Spleen (tissue), 11 donors: Measurements from ENCODE around the gene ATAD1. TPM values are rescaled to one million over a fixed set of nuclear protein-coding genes. Genes with fewer than 3 reads are reported as not detected.
"Not testable (repeated sequence)": the region's sequence is repeated elsewhere in the genome, so short reads cannot be mapped to it uniquely, and the experiment has no call there.

ENCODE experiments used
- DNase-seq: peaks from one replicate; pipeline ENCODE4 v3.0.0-alpha.2; 2020
- H3K27ac ChIP-seq, 8 donors: fragments of 200-600 bp; sonication (generic) in 7 of 8; 1 replicate in 4 of 8; 2 replicates in 4 of 8; pipeline versions ENCODE4 v1.5.0 to v1.8.0; 2016 to 2021; ENCODE audit warnings: inconsistent platforms in 4 of 8, mild to moderate bottlenecking in 4 of 8, moderate library complexity in 1 of 8
- H3K27me3 ChIP-seq, 7 donors: fragments of 200-600 bp; sonication (generic) in 6 of 7; replicated peaks in 1 of 7; 1 replicate in 4 of 7; 2 replicates in 3 of 7; pipeline versions ENCODE4 v1.5.0 to v1.8.0; 2016 to 2021; ENCODE audit warnings: inconsistent platforms in 3 of 7, mild to moderate bottlenecking in 1 of 7
- H3K36me3 ChIP-seq, 6 donors: fragments of 200-600 bp; sonication (generic) in 5 of 6; 1 replicate in 4 of 6; 2 replicates in 2 of 6; pipeline versions ENCODE4 v1.5.0 to v1.8.0; 2016 to 2021; ENCODE audit warnings: inconsistent platforms in 2 of 6
- H3K4me1 ChIP-seq, 6 donors: fragments of 200-600 bp; sonication (generic) in 5 of 6; 1 replicate in 3 of 6; 2 replicates in 3 of 6; pipeline versions ENCODE4 v1.5.0 to v1.8.0; 2016 to 2021; ENCODE audit warnings: inconsistent platforms in 3 of 6
- H3K4me3 ChIP-seq, 8 donors: fragments of 200-600 bp; sonication (generic) in 7 of 8; 1 replicate in 4 of 8; 2 replicates in 4 of 8; pipeline versions ENCODE4 v1.5.0 to v1.8.0; 2016 to 2021; ENCODE audit warnings: inconsistent platforms in 4 of 8, mild to moderate bottlenecking in 4 of 8, moderate library complexity in 2 of 8
- H3K9me3 ChIP-seq, 8 donors: fragments of 200-600 bp; sonication (generic) in 7 of 8; 1 replicate in 4 of 8; 2 replicates in 4 of 8; pipeline versions ENCODE4 v1.5.0 to v1.8.0; 2016 to 2021; ENCODE audit warnings: inconsistent platforms in 4 of 8
- CTCF ChIP-seq, 11 experiments: fragments of 200-600 bp in 7 of 11; fragments of 450-650 bp in 4 of 11; sonication (generic) in 4 of 11; IDR thresholded peaks in 8 of 11; conservative IDR thresholded peaks in 3 of 11; 1 replicate in 7 of 11; 2 replicates in 4 of 11; pipeline versions ENCODE4 v1.4.0 to v1.8.0; 2016 to 2021; ENCODE audit warnings: antibody characterized with exemption in 11 of 11, inconsistent platforms in 4 of 11, mild to moderate bottlenecking in 1 of 11
- POLR2A ChIP-seq, 3 donors: fragments of 450-650 bp; IDR thresholded peaks; one replicate each; pipeline ENCODE4 v1.5.1; 2017; ENCODE audit warnings: antibody characterized with exemption in 3 of 3, mild to moderate bottlenecking in 1 of 3
- POLR2AphosphoS5 ChIP-seq, 3 donors: sonication (generic); formaldehyde crosslinking; IDR thresholded peaks; one replicate each; pipeline ENCODE4 v1.5.1; 2017; ENCODE audit warnings: antibody characterized with exemption in 3 of 3
- WGBS, 5 donors: extraction: QIAGEN DNeasy Blood & Tissue Kit in 3 of 5; methylation state at CpG; one replicate each; pipeline versions ENCODE4 v1.1.5 to v1.1.7; 2013 to 2018; 5-methylcytosine and 5-hydroxymethylcytosine counted together
- intact Hi-C: fragments of 100-400 bp; cut with DNase I; formaldehyde crosslinking; loops from one replicate; pipeline ENCODE4 v1.15.0; 2023; ENCODE audit warnings: low total_unique reads
- polyA plus RNA-seq, 3 donors: library from polyadenylated mRNA; stranded (reverse); fragments of 200-250 nt; gene quantifications; one replicate each; pipeline ENCODE4 v1.2.1, GENCODE V29; 2013
- total RNA-seq, 7 donors: library from RNA; depleted of rRNA in 3 of 7; stranded (reverse); fragments of >200 nt in 3 of 7; fragmentation: NEBNext Ultra II Directional in 4 of 7; extraction: Animal tissue kit (Norgen Biotek cat#: 25700) in 4 of 7; gene quantifications; one replicate each; pipeline versions ENCODE4 v1.1.0 to v1.2.1, GENCODE V29; 2016 to 2021
- donor health status: healthy with polysubstance abuse.
- donor health status: DM: no; HTN: no; CAD: no; lungs with moderate emphysema.
- donor health status: DM: no; HTN: no; CAD: no.
- donor health status: Bipolar disorder and iron deficiency.
- donor health status: healthy.
- donor health status: DM: no; HTN: no; CAD: no.
- donor health status: DM: yes; HTN: yes; CAD: no.

Gene ATAD1
- total and polyA plus RNA-seq, 10 donors, result 8.7 to 49.4 (median 32.3) TPM

- H3K27ac ChIP-seq, result no peak overlapping the region
- H3K4me3 ChIP-seq, result no peak overlapping the region
- no peak for DNase-seq
- no peaks in the 10 kb centered on the region for H3K9me3 ChIP-seq
- no peak for TF ChIP-seq POLR2AphosphoS5 (IDR thresholded peaks at IDR 0.05)
- TF ChIP-seq CTCF (IDR thresholded peaks at IDR 0.05 in 8 of 11, conservative IDR thresholded peaks at IDR 0.05 in 3 of 11), result no peak
- TF ChIP-seq POLR2A (IDR thresholded peaks at IDR 0.05), result no peak
- 87 to 98% (median 91%) methylated on average over 2 of the region's 2 CpGs for WGBS, 5 donors
- H3K27me3 ChIP-seq, result no peaks in the 10 kb centered on the region
- no peaks in the 10 kb centered on the region for H3K4me1 ChIP-seq
- intact Hi-C loops, result no loop called here
- H3K36me3 ChIP-seq, result peaks cover 4 to 58% (median 31%) of the 10 kb centered on the region in 6 donors
Observed at GRCh38 chr10:87752566-87752965, 65.5 kb downstream of the ATAD1 start.

GRCh38 chr10:87751274-87751673, 66.8 kb downstream of the ATAD1 start:
- H3K27me3 ChIP-seq, result no peaks in the 10 kb centered on the region
- TF ChIP-seq POLR2A (IDR thresholded peaks at IDR 0.05), result no peak
- no peak for TF ChIP-seq POLR2AphosphoS5 (IDR thresholded peaks at IDR 0.05)
- no peak for TF ChIP-seq CTCF (IDR thresholded peaks at IDR 0.05 in 8 of 11, conservative IDR thresholded peaks at IDR 0.05 in 3 of 11)
- no peak overlapping the region for H3K4me3 ChIP-seq
- no peaks in the 10 kb centered on the region for H3K9me3 ChIP-seq
- H3K4me1 ChIP-seq, result no peaks in the 10 kb centered on the region
- intact Hi-C loops, result no loop called here
- H3K27ac ChIP-seq, result no peak overlapping the region
- 91 to 99% (median 97%) methylated on average over 2 of the region's 2 CpGs for WGBS, 5 donors
- DNase-seq, result no peak
- H3K36me3 ChIP-seq, result peaks cover 4 to 45% (median 26%) of the 10 kb centered on the region in 6 donors

GRCh38 chr10:87750817-87751216, 67.2 kb downstream of the ATAD1 start:
- H3K4me1 ChIP-seq, result no peaks in the 10 kb centered on the region
- H3K9me3 ChIP-seq, result no peaks in the 10 kb centered on the region
- DNase-seq, result no peak
- no peaks in the 10 kb centered on the region for H3K27me3 ChIP-seq
- no peak overlapping the region for H3K4me3 ChIP-seq
- no peak overlapping the region for H3K27ac ChIP-seq
- peaks cover under 1 to 40% (median 23%) of the 10 kb centered on the region in 6 donors for H3K36me3 ChIP-seq
- intact Hi-C loops, result no loop called here
- TF ChIP-seq POLR2A (IDR thresholded peaks at IDR 0.05) (no peak), CTCF (IDR thresholded peaks at IDR 0.05 in 8 of 11, conservative IDR thresholded peaks at IDR 0.05 in 3 of 11) (no peak), POLR2AphosphoS5 (IDR thresholded peaks at IDR 0.05) (no peak)

GRCh38 chr10:87750001-87750671, 67.9 kb downstream of the ATAD1 start:
- intact Hi-C loops, result no loop called here
- Histone ChIP-seq H3K27ac (no peak overlapping the region), H3K36me3 (peaks cover 0 to 34% (median 18%) of the 10 kb centered on the region in 6 donors), H3K4me3 (no peak overlapping the region), H3K27me3 (no peaks in the 10 kb centered on the region), H3K9me3 (no peaks in the 10 kb centered on the region), H3K4me1 (no peaks in the 10 kb centered on the region)
- 57 to 65% (median 64%) methylated on average over 5 of the region's 5 CpGs for WGBS, 5 donors
- no peak for DNase-seq
- TF ChIP-seq POLR2A (IDR thresholded peaks at IDR 0.05) (no peak), CTCF (IDR thresholded peaks at IDR 0.05 in 8 of 11, conservative IDR thresholded peaks at IDR 0.05 in 3 of 11) (no peak), POLR2AphosphoS5 (IDR thresholded peaks at IDR 0.05) (no peak)

- WGBS, 5 donors, result 91 to 94% (median 92%) methylated on average over 4 of the region's 4 CpGs
- H3K4me1 ChIP-seq, intact Hi-C loops, H3K27ac ChIP-seq, H3K9me3 ChIP-seq, DNase-seq, H3K27me3 ChIP-seq, H3K4me3 ChIP-seq: not testable (repeated sequence)
- peaks cover 0 to 20% (median 4%) of the 10 kb centered on the region in 6 donors for H3K36me3 ChIP-seq
Observed at GRCh38 chr10:87748244-87748643, 69.8 kb downstream of the ATAD1 start.
